SK-N-MC (cell line): Measurements from ENCODE around the gene SCRN3.

ENCODE experiments used
- DNase-seq: peaks from one replicate; pipeline ENCODE4 v3.0.0-alpha.2; 2011; ENCODE audit warnings: low read depth, low spot score
- H3K27ac ChIP-seq: fragments of 200-600 bp; sonication (generic); 2 replicates; pipeline ENCODE4 v1.5.1; 2016; ENCODE audit warnings: mixed run types
- H3K36me3 ChIP-seq: fragments of 200-600 bp; sonication (generic); 2 replicates; pipeline ENCODE4 v1.6.1; 2017; ENCODE audit warnings: antibody characterized with exemption, low read length, mixed read lengths; ENCODE audit not compliant: insufficient read depth
- H3K4me3 ChIP-seq: fragments of 200-600 bp; sonication (generic); 2 replicates; pipeline ENCODE4 v1.5.1; 2016
- H3K9ac ChIP-seq: fragments of 200-600 bp; sonication (generic); 2 replicates; pipeline ENCODE4 v1.8.0; 2017; ENCODE audit warnings: mixed run types, mixed read lengths; ENCODE audit not compliant: insufficient read length
- H3K9me3 ChIP-seq: fragments of 200-600 bp; sonication (generic); 2 replicates; pipeline ENCODE4 v1.6.1; 2017; ENCODE audit warnings: low read depth, mild to moderate bottlenecking, antibody characterized with exemption, low read length, moderate library complexity, mixed read lengths
- EZH2 ChIP-seq: fragments of 200-600 bp; sonication (generic); IDR thresholded peaks from one replicate; pipeline ENCODE4 v1.6.1; 2017; ENCODE audit warnings: antibody characterized with exemption
- FOXP2 ChIP-seq: optimal IDR thresholded peaks from 2 replicates; pipeline ENCODE3; 2011; ENCODE audit warnings: mild to moderate bottlenecking, moderate library complexity; ENCODE audit not compliant: insufficient read depth; ENCODE audit errors: extremely low read length, control extremely low read depth
- POLR2AphosphoS5 ChIP-seq: IDR thresholded peaks from 2 replicates; pipeline ENCODE4 v1.6.1; 2012; ENCODE audit warnings: mild to moderate bottlenecking, low read depth, low read length, borderline replicate concordance

SCRN3 gene

DNA sequence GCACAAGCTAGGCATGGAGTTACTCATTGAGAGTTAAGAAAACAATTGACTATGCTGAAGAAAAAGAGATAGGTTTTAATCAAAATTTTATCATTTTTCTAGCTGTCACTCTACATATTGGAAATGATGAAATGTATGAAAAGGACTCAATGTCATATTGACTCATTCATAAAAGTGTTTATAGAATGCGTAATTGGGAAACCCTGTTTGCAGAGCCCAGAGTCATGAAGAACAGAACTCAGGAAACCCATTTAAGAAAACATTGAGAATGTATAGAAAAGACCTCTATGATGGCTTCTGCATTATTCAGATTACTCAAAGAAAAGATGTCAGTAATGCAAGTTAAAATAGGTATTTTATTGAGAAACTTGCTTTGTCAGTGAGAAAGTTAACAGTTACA lies 36.4 kb downstream of the SCRN3 start:
- Histone ChIP-seq H3K4me3 (no peak overlapping the region), H3K36me3 (peaks cover 10% of the 10 kb centered on the region; the same call in 1 of the 2 replicates), H3K9me3 (no peaks in the 10 kb centered on the region), H3K27ac (no peak overlapping the region), H3K9ac (no peak overlapping the region)
- TF ChIP-seq FOXP2 (no peak), EZH2 (no peak), POLR2AphosphoS5 (no peak)
- DNase-seq = no peak

DNA sequence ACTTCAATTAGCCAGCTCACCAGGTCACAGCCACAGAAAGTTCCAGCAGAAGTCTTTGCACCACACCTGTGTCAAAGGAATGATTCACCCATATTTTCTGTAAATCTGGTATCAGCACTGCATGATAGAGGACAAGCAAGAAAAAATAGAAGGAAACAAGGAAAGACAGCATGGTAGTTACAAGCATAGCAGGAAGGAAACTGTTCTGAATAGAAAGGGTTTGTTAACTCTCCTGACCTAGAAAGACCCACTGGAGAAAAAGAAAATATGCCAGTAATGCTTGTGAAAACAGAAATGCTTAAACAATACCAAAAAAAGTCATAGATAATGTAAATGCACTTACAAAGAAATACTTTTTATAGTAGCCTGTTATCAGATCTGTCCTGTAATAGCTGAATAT lies 40.8 kb downstream of the SCRN3 start:
- Histone ChIP-seq H3K9me3 (no peaks in the 10 kb centered on the region), H3K27ac (no peak overlapping the region), H3K36me3 (no peaks in the 10 kb centered on the region), H3K9ac (no peak overlapping the region), H3K4me3 (no peak overlapping the region)
- TF ChIP-seq POLR2AphosphoS5 = no peak
- no peak for TF ChIP-seq EZH2
- TF ChIP-seq FOXP2 = no peak
- no peak for DNase-seq

DNA sequence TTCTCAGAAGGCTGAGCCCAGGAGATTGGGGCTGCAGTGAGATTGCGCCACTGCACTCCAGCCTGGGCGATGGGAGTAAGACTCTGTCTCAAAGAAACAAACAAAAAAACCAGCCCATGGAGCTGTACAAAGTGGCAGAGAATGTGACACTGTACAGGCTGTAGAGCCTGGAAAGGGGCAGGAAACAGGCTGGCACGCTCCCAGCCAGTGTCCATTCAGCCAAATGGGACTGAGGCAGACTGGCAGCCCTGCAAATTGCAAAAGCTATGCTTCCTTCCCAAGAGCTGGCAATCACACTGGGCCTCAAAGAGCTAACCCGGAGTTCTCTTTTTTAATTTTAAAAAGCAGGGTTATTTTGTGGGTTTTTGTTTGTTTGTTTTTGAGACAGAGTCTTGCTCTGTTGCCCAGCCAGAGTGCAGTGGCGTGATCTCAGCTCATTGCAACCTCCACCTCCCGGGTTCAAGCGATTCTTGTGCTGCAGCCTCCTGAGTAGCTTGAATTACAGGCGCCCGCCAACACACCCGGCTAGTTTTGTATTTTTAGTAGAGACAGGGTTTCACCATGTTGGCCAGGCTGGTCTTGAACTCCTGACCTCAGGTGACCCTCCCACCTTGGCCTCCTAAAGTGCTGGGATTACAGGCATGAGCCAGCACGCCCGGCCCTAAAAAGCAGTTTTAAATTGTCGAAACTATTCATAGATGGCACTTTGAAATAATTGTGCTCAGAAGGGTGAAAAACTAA lies 42.8 kb downstream of the SCRN3 start:
- Histone ChIP-seq H3K9me3 (no peaks in the 10 kb centered on the region), H3K4me3 (no peak overlapping the region), H3K27ac (no peak overlapping the region), H3K36me3 (no peaks in the 10 kb centered on the region), H3K9ac (no peak overlapping the region)
- no peak for DNase-seq
- TF ChIP-seq FOXP2 (no peak), EZH2 (no peak), POLR2AphosphoS5 (no peak)

DNA sequence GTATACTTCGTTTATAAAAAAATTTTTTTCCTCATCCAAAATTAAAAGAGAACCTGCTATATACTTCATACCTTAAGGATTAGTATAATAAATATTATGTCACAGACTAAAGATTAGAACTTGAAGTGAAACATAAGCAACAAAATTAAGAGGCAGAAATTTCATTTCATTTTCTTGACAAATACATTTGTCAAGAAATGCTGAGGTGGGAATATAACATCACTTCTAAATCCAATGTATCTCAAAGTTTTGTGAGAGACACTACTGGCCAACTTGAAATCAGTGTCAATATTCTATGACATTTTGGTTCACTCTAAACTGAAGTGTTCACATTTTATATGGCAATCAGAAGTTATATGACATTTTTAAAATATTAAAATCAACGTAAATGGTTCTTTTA lies 43.8 kb downstream of the SCRN3 start:
- Histone ChIP-seq H3K27ac (no peak overlapping the region), H3K4me3 (no peak overlapping the region), H3K9ac (no peak overlapping the region), H3K36me3 (no peaks in the 10 kb centered on the region), H3K9me3 (no peaks in the 10 kb centered on the region)
- no peak for TF ChIP-seq EZH2
- no peak for TF ChIP-seq POLR2AphosphoS5
- TF ChIP-seq FOXP2 = no peak
- DNase-seq = no peak

DNA sequence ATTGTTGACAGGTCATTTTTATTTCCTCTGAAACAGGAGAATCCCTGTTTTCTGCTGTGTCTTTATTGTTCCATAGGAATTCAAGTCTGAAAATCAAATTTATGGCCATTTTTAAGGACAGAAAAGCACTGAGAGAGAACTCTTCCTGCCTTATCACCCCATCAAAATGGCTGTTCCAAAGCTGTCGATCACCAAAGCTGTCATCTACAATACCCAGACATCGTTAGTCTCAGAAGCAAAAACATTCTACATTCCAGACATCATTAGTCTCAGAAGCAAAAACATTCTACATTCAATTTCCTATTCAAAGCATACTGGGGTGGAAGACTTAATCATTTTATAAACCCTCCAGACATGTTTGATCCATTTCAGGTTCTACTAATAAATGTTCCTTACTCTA lies 44.4 kb downstream of the SCRN3 start:
- H3K36me3 ChIP-seq = no peaks in the 10 kb centered on the region
- DNase-seq = no peak
- H3K4me3 ChIP-seq = no peak overlapping the region
- no peak for TF ChIP-seq FOXP2
- TF ChIP-seq POLR2AphosphoS5 = no peak
- TF ChIP-seq EZH2 = no peak
- H3K27ac ChIP-seq = no peak overlapping the region
- H3K9me3 ChIP-seq = no peaks in the 10 kb centered on the region
- no peak overlapping the region for H3K9ac ChIP-seq

DNA sequence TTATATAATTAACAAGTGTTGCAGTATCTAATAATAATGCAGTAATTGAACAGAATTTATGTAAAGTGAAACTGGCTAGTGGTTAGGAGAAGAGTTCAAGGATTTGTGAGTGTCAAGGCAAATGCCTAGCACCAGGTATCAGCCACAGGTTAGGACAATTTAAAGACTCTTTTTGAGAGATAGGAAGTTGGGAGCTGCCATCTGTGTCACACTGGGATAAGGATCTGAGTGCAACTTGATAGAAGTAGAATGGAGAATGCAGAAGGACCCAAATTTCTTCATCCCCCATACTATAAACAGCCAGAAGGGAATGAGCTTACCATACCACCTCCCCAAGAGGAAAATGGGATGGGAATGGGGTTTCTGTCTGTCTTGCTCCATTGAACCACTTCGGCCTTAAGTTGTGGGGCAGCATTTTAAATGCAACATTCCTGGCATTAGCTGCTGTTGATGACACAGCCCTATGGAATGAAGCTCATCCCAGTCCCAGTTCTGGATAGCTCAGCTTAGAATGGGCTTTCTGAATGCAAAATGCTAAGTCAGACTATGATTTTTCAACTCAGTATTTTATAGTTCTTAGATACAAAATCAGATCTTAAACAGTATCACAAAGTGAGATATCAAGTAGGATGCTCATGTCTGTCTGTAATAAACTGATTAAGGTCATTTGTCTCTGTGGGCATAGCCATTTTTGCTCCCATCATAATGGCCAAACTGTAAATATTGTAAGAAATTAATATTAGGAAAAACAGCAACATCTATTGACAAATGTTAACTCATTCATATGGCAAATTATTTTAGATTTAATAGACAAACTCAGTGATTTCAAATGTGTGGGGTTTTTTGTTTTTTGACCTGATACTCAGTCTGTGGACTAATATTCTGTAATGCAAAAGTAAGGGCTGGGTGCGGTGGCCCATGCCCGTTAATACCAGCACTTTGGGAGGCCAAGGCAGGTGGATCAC lies 47.3 kb downstream of the SCRN3 start:
- H3K27ac ChIP-seq = no peak overlapping the region
- no peak for DNase-seq
- H3K9me3 ChIP-seq = no peaks in the 10 kb centered on the region
- H3K9ac ChIP-seq = no peak overlapping the region
- no peak overlapping the region for H3K4me3 ChIP-seq
- no peaks in the 10 kb centered on the region for H3K36me3 ChIP-seq
- TF ChIP-seq FOXP2 (no peak), POLR2AphosphoS5 (no peak), EZH2 (no peak)

DNA sequence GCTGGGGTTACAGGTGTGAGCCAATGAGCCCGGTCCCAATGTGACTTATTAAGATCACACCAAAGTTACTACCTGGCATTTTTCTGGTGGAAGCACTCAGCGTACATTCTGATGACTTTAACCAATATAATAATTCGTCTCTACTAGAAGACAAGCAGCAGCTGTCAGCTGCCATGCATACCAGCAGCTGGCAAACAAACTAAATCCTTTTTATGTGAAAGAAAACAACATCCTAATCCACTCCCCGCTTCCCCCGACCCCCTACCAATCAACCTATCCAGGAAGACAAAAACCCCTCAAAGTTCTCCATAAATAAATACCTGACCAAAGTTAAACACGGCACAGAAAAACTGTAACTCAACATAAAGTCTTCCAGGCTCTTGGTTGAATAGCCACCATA lies 49.2 kb downstream of the SCRN3 start:
- Histone ChIP-seq H3K36me3 (no peaks in the 10 kb centered on the region), H3K9me3 (no peaks in the 10 kb centered on the region), H3K4me3 (no peak overlapping the region), H3K27ac (no peak overlapping the region), H3K9ac (no peak overlapping the region)
- TF ChIP-seq EZH2 (no peak), POLR2AphosphoS5 (no peak), FOXP2 (no peak)
- no peak for DNase-seq

DNA sequence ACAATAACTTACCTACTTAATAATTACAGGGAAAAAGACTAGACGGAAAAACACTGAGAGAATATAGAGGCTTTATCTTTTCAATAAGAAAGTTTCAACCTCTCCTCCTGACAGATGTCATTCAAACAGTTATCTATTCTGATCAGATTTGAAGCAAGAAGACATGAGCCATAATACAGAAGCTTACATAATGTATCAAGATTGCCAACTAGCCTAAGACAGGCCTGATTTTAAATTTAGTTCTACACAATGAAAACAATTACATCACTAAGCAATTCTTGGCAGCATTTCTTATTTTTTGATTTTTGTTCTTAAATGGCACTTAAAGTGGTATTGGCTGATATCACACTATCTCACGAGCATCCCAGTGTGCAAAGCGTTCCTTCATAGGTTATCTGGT lies 49.7 kb downstream of the SCRN3 start:
- Histone ChIP-seq H3K27ac (no peak overlapping the region), H3K36me3 (no peaks in the 10 kb centered on the region), H3K9ac (no peak overlapping the region), H3K4me3 (no peak overlapping the region), H3K9me3 (no peaks in the 10 kb centered on the region)
- no peak for DNase-seq
- TF ChIP-seq FOXP2 (no peak), POLR2AphosphoS5 (no peak), EZH2 (no peak)
